H9 (cell line): ENCODE results near the gene FGD5. TPM values are rescaled to one million over a fixed set of nuclear protein-coding genes. Genes with fewer than 3 reads are reported as not detected.

ENCODE experiments used
- DNase-seq: peaks from one replicate; pipeline ENCODE4 v3.0.0-alpha.2; 2017
- H2AFZ ChIP-seq: one replicate; pipeline ENCODE4 v1.6.1; 2013; ENCODE audit warnings: mild to moderate bottlenecking, low read length, control low read depth, moderate library complexity
- H2AK5ac ChIP-seq: 2 replicates; pipeline ENCODE4 v1.6.1; 2013; ENCODE audit warnings: low read length, control low read depth, mixed read lengths; ENCODE audit not compliant: insufficient read length
- H2BK120ac ChIP-seq: one replicate; pipeline ENCODE4 v1.6.1; 2013; ENCODE audit warnings: low read depth, mild to moderate bottlenecking, low read length, control low read depth, inconsistent platforms; ENCODE audit not compliant: poor library complexity, severe bottlenecking
- H2BK12ac ChIP-seq: 2 replicates; pipeline ENCODE4 v1.6.1; 2013; ENCODE audit warnings: low read length, control low read depth, mixed read lengths, low read depth; ENCODE audit not compliant: insufficient read length
- H2BK15ac ChIP-seq: 2 replicates; pipeline ENCODE4 v1.6.1; 2013; ENCODE audit warnings: low read depth, low read length, control low read depth
- H2BK20ac ChIP-seq: one replicate; pipeline ENCODE4 v1.6.1; 2013; ENCODE audit warnings: low read depth, mild to moderate bottlenecking, low read length, control low read depth, inconsistent platforms; ENCODE audit not compliant: poor library complexity, severe bottlenecking
- H2BK5ac ChIP-seq: 2 replicates; pipeline ENCODE4 v1.6.1; 2013; ENCODE audit warnings: low read length, control low read depth, mixed read lengths; ENCODE audit not compliant: insufficient read length
- H3K14ac ChIP-seq: 2 replicates; pipeline ENCODE4 v1.6.1; 2013; ENCODE audit warnings: low read length, control low read depth; ENCODE audit not compliant: insufficient read depth
- H3K18ac ChIP-seq: 2 replicates; pipeline ENCODE4 v1.6.1; 2013; ENCODE audit warnings: low read depth, mild to moderate bottlenecking, mixed read lengths, low read length, control low read depth; ENCODE audit not compliant: insufficient read length
- H3K23ac ChIP-seq: 2 replicates; pipeline ENCODE4 v1.6.1; 2013; ENCODE audit warnings: low read length, control low read depth, mixed read lengths, low read depth; ENCODE audit not compliant: insufficient read length
- H3K23me2 ChIP-seq: 2 replicates; pipeline ENCODE4 v1.6.1; 2013; ENCODE audit warnings: low read depth, mild to moderate bottlenecking, mixed read lengths, low read length, control low read depth; ENCODE audit not compliant: insufficient read length, poor library complexity, severe bottlenecking
- H3K27ac ChIP-seq: 2 replicates; pipeline ENCODE4 v1.5.1; 2013; ENCODE audit warnings: low read length, control low read depth, mixed read lengths, low read depth; ENCODE audit not compliant: insufficient read length
- H3K27me3 ChIP-seq: 2 replicates; pipeline ENCODE4 v1.6.1; 2013; ENCODE audit warnings: low read length, control low read depth, inconsistent platforms; ENCODE audit not compliant: insufficient read depth
- H3K4ac ChIP-seq: 2 replicates; pipeline ENCODE4 v1.6.1; 2013; ENCODE audit warnings: low read depth, mild to moderate bottlenecking, control low read depth, inconsistent platforms, low read length, moderate library complexity
- H3K4me1 ChIP-seq: 2 replicates; pipeline ENCODE4 v1.6.1; 2013; ENCODE audit warnings: low read length, control low read depth, inconsistent platforms; ENCODE audit not compliant: insufficient read depth
- H3K4me2 ChIP-seq: 2 replicates; pipeline ENCODE4 v1.6.1; 2013; ENCODE audit warnings: low read length, control low read depth, mixed read lengths; ENCODE audit not compliant: insufficient read length, insufficient read depth
- H3K56ac ChIP-seq: 2 replicates; pipeline ENCODE4 v1.6.1; 2013; ENCODE audit warnings: low read depth, mild to moderate bottlenecking, mixed read lengths, low read length, control low read depth; ENCODE audit not compliant: insufficient read length
- H3K79me1 ChIP-seq: 2 replicates; pipeline ENCODE4 v1.6.1; 2013; ENCODE audit warnings: low read depth, mild to moderate bottlenecking, moderate library complexity, low read length, control low read depth, inconsistent platforms; ENCODE audit not compliant: insufficient read depth, poor library complexity, severe bottlenecking
- H3K79me2 ChIP-seq: 2 replicates; pipeline ENCODE4 v1.6.1; 2013; ENCODE audit warnings: low read length, control low read depth, inconsistent platforms; ENCODE audit not compliant: insufficient read depth
- H3K9ac ChIP-seq: 2 replicates; pipeline ENCODE4 v1.6.1; 2013; ENCODE audit warnings: low read length, control low read depth, mixed read lengths; ENCODE audit not compliant: insufficient read length; ENCODE audit errors: extremely low read depth
- H3K9me3 ChIP-seq: one replicate; pipeline ENCODE4 v1.6.1; 2013; ENCODE audit warnings: low read depth, low read length, inconsistent platforms; ENCODE audit not compliant: control insufficient read depth
- H3T11ph ChIP-seq: one replicate; pipeline ENCODE4 v1.6.1; 2013; ENCODE audit warnings: mild to moderate bottlenecking, low read length, control low read depth, inconsistent platforms
- H4K20me1 ChIP-seq: one replicate; pipeline ENCODE4 v1.6.1; 2013; ENCODE audit not compliant: control insufficient read depth, insufficient read length, insufficient read depth
- H4K5ac ChIP-seq: 2 replicates; pipeline ENCODE4 v1.6.1; 2013; ENCODE audit warnings: low read depth, mild to moderate bottlenecking, mixed read lengths, low read length, control low read depth; ENCODE audit not compliant: insufficient read length
- H4K8ac ChIP-seq: replicated peaks from 2 replicates; pipeline ENCODE4 v1.6.1; 2013; ENCODE audit warnings: low read length, control low read depth, mixed read lengths, low read depth; ENCODE audit not compliant: insufficient read length
- H4K91ac ChIP-seq: 2 replicates; pipeline ENCODE4 v1.6.1; 2013; ENCODE audit warnings: low read depth, mild to moderate bottlenecking, moderate library complexity, mixed read lengths, low read length, control low read depth; ENCODE audit not compliant: insufficient read length
- H3K27ac Mint-ChIP-seq, 3 experiments: 2 replicates in 2 of 3; 3 replicates in 1 of 3; pipeline ENCODE4 v1.8.0; 2020 to 2021; ENCODE audit warnings: mixed read lengths in 3 of 3, mild to moderate bottlenecking in 1 of 3, moderate library complexity in 1 of 3
- H3K27me3 Mint-ChIP-seq: 2 replicates; pipeline ENCODE4 v1.8.0; 2021; ENCODE audit warnings: low read depth, mild to moderate bottlenecking, moderate library complexity, mixed read lengths
- H3K36me3 Mint-ChIP-seq, 3 experiments: 2 replicates in 2 of 3; 3 replicates in 1 of 3; pipeline ENCODE4 v1.8.0; 2020 to 2021; ENCODE audit warnings: low read depth in 3 of 3, mixed read lengths in 3 of 3; ENCODE audit not compliant: insufficient read depth in 1 of 3
- H3K4me1 Mint-ChIP-seq, 2 experiments: 2 replicates each; pipeline ENCODE4 v1.8.0; 2020; ENCODE audit warnings: mixed read lengths in 2 of 2
- H3K4me3 Mint-ChIP-seq, 2 experiments: 2 replicates in 1 of 2; 3 replicates in 1 of 2; pipeline ENCODE4 v1.8.0; 2020 to 2021; ENCODE audit warnings: mild to moderate bottlenecking in 2 of 2, mixed read lengths in 2 of 2, moderate library complexity in 1 of 2
- H3K9me3 Mint-ChIP-seq, 2 experiments: 2 replicates in 1 of 2; 3 replicates in 1 of 2; pipeline ENCODE4 v1.8.0; 2020; ENCODE audit warnings: mild to moderate bottlenecking in 2 of 2, mixed read lengths in 2 of 2, moderate library complexity in 1 of 2
- WGBS: extraction: QIAGEN DNeasy Blood & Tissue Kit; methylation state at CpG from one replicate; pipeline ENCODE4 v1.1.7; 2013; ENCODE audit warnings: missing lambda C conversion rate, low lambda C conversion rate, mixed read lengths; ENCODE audit not compliant: insufficient read length; ENCODE audit errors: extremely low coverage; 5-methylcytosine and 5-hydroxymethylcytosine counted together
- long read RNA-seq: library from polyadenylated mRNA; unstranded; transcript quantifications from one replicate; pipeline ENCODE4 v2.0.0, GENCODE V29; 2020
- total RNA-seq: library from RNA; stranded (reverse); gene quantifications from 2 replicates; pipeline ENCODE4 v1.2.1, GENCODE V29; 2021
- TF ChIP-seq, protein P1 (sequence below): fragments of 200-600 bp; sonication (generic); conservative IDR thresholded peaks from 3 replicates; pipeline ENCODE4 v1.8.0; 2021; ENCODE audit warnings: antibody characterized with exemption, mild to moderate bottlenecking

Gene FGD5
- total RNA-seq: 7.8 and 8.6 TPM in 2 replicates
- long read RNA-seq, partial matches to known transcripts: 0 of 2 reads
- long read RNA-seq, other reads (novel, unspliced or antisense): 1 of 2 reads

- DNase-seq: no peak
- Mint-ChIP-seq H3K4me1 (peaks cover 23 to 29% of the 10 kb centered on the region in 2 experiments), H3K9me3 (no peaks in the 10 kb centered on the region), H3K27me3 (peaks cover 9% of the 10 kb centered on the region), H3K36me3 (peaks cover 6 to 16% (median 10%) of the 10 kb centered on the region in 3 experiments; a peak in 6 of 7 replicates), H3K27ac (peak within 1 kb of the TSS in 1 of 3 experiments; percentile 22; a peak in 3 of 7 replicates), H3K4me3 (no peak within 1 kb of the TSS; a peak in 1 of 5 replicates)
- no peaks in the 10 kb centered on the region for H3K27me3 ChIP-seq
- no peak within 1 kb of the TSS for H3K27ac ChIP-seq
- no peak within 1 kb of the TSS for H2AK5ac ChIP-seq
- no peaks in the 10 kb centered on the region for H4K20me1 ChIP-seq
- H4K5ac ChIP-seq: no peak within 1 kb of the TSS
- H2BK120ac ChIP-seq: no peak within 1 kb of the TSS
- no peak within 1 kb of the TSS for H3K9ac ChIP-seq
- no peak within 1 kb of the TSS for H2BK15ac ChIP-seq
- no peaks in the 10 kb centered on the region for H3K79me2 ChIP-seq
- H2AFZ ChIP-seq: no peak within 1 kb of the TSS
- TF ChIP-seq, protein P1, sequence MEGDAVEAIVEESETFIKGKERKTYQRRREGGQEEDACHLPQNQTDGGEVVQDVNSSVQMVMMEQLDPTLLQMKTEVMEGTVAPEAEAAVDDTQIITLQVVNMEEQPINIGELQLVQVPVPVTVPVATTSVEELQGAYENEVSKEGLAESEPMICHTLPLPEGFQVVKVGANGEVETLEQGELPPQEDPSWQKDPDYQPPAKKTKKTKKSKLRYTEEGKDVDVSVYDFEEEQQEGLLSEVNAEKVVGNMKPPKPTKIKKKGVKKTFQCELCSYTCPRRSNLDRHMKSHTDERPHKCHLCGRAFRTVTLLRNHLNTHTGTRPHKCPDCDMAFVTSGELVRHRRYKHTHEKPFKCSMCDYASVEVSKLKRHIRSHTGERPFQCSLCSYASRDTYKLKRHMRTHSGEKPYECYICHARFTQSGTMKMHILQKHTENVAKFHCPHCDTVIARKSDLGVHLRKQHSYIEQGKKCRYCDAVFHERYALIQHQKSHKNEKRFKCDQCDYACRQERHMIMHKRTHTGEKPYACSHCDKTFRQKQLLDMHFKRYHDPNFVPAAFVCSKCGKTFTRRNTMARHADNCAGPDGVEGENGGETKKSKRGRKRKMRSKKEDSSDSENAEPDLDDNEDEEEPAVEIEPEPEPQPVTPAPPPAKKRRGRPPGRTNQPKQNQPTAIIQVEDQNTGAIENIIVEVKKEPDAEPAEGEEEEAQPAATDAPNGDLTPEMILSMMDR: no peak
- no peaks in the 10 kb centered on the region for H3K79me1 ChIP-seq
- H2BK5ac ChIP-seq: no peak within 1 kb of the TSS
- no peak within 1 kb of the TSS for H3K4ac ChIP-seq
- H2BK12ac ChIP-seq: no peak within 1 kb of the TSS
- no peaks in the 10 kb centered on the region for H3K9me3 ChIP-seq
- H3K23me2 ChIP-seq: no peaks in the 10 kb centered on the region
- no peak within 1 kb of the TSS for H2BK20ac ChIP-seq
- no peak within 1 kb of the TSS for H3K23ac ChIP-seq
- H3K4me2 ChIP-seq: no peak within 1 kb of the TSS
- no peaks in the 10 kb centered on the region; the same call in 1 of the 2 replicates for H3K4me1 ChIP-seq
- no peak within 1 kb of the TSS for H4K8ac ChIP-seq
- H3K14ac ChIP-seq: no peak within 1 kb of the TSS
- no peak within 1 kb of the TSS for H4K91ac ChIP-seq
- no peak within 1 kb of the TSS for H3K18ac ChIP-seq
- H3K56ac ChIP-seq: no peak within 1 kb of the TSS
- no peak within 1 kb of the TSS for H3T11ph ChIP-seq
- WGBS: no CpG with 5 or more reads among the region's 25 CpGs
Observed at GRCh38 chr3:14818804-14819500, at the start of gene FGD5. Gene FGD5, plus strand, starts transcription at chr3:14818962. Its CDS starts 110 bp downstream, at chr3:14819072.
